ENCODE measurements around the gene TSPAN3.

DNA sequence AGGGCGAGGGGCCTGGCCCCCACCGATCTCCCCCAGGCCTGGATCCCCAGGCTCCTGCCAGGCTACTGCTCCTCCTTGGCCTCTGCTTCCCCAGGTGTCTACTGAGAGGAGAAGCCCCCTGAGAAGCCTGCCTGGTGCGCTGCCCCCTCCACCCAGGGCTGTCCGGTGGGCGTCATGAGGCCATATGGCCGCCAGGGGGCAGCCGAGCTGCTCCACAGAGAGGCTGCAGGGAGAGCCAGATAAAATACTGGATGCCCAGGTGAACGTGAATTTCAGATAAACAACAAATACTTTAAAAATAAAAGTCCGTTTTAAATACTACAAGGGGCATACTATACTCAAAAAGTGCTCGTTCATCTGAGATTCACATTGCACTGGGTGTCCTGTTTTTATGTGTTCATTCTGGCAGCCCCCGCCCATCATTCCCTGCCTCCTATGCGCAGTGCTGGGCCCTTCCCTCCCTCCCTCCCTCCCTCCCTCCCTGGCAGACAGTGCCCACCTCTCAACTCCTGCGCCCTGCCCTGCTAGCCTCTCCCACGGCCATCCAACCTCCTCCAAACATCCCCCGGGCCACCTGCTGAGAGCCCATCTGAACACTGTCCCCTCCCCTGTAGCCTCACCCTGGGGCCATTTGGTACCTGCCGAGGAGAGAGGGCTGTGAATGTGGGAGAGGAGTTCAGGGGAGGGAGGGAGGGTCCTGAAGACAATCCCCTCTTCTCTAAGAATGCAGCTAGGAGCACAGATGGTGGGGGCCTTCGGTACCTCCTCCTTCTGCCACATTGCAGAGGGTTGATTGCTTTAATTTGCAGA is 46.4 kb downstream of the TSPAN3 start:
- TF ChIP-seq, protein P1, sequence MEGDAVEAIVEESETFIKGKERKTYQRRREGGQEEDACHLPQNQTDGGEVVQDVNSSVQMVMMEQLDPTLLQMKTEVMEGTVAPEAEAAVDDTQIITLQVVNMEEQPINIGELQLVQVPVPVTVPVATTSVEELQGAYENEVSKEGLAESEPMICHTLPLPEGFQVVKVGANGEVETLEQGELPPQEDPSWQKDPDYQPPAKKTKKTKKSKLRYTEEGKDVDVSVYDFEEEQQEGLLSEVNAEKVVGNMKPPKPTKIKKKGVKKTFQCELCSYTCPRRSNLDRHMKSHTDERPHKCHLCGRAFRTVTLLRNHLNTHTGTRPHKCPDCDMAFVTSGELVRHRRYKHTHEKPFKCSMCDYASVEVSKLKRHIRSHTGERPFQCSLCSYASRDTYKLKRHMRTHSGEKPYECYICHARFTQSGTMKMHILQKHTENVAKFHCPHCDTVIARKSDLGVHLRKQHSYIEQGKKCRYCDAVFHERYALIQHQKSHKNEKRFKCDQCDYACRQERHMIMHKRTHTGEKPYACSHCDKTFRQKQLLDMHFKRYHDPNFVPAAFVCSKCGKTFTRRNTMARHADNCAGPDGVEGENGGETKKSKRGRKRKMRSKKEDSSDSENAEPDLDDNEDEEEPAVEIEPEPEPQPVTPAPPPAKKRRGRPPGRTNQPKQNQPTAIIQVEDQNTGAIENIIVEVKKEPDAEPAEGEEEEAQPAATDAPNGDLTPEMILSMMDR (conservative IDR thresholded peaks at IDR 0.05; ENCODE audit: low read depth, low read length) = peak; percentile 94
- no peak for TF ChIP-seq EZH2 (IDR thresholded peaks at IDR 0.05; ENCODE audit: low read length, unreplicated experiment)
- TF ChIP-seq EZH2phosphoT487 (IDR thresholded peaks at IDR 0.05; ENCODE audit: borderline replicate concordance, low read length) = no peak

All from PC-3 (cell line).